ENCODE results near the gene CCNF.

- TF ChIP-seq ZNF274 (IDR thresholded peaks at IDR 0.05; ENCODE audit: low read depth, low read length) (no peak), YY1 (IDR thresholded peaks at IDR 0.05; ENCODE audit: insufficient read depth, insufficient read length) (no peak)
These were observed 57.6 kb downstream of the CCNF start for GRCh38 chr16:2486645-2487516.

All from NT2/D1 (cell line).